IMR-90 (cell line): ENCODE data around the gene ARSB.

Experiments used
- MXI1 ChIP-seq: IDR thresholded peaks from 2 replicates; pipeline ENCODE4 v1.6.1; 2012; ENCODE audit warnings: low read depth, mild to moderate bottlenecking, low read length, moderate library complexity, borderline replicate concordance
- POLR2A ChIP-seq: IDR thresholded peaks from 2 replicates; pipeline ENCODE4 v1.6.1; 2012; ENCODE audit warnings: mild to moderate bottlenecking, low read depth, low read length
- TF ChIP-seq, protein P1 (sequence below): conservative IDR thresholded peaks from 2 replicates; pipeline ENCODE4 v1.5.1; 2012; ENCODE audit warnings: mild to moderate bottlenecking, low read depth, low read length, improper control_type of control experiment

DNA sequence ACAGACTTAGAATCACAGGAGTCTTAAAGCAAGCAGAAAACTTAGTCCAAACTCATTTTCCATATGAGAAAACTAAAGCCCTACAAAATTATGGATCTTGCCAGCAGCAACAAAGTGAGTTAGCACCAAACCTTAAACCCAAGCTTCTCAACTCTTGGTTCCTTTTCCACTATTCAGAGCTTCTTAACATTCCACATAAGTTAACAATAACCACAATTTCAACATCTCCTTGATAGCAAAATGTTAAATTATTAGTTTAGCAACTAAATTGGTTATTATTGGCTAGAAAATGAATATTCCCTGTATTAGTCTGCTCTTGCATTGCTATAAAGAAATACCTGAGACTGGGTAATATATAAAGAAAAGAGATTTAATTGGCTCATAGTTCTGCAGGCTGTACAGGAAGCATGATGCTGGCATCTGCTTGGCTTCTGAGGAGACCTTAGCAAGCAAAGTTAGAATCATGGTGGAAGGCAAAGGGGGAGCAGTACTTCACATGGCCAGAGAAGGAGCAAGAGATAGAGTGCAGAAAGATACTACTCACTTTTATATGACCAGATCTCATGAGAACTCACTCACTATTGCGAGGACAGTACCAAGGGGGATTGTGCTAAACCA lies 26.2 kb upstream of the ARSB start:
- TF ChIP-seq, protein P1, sequence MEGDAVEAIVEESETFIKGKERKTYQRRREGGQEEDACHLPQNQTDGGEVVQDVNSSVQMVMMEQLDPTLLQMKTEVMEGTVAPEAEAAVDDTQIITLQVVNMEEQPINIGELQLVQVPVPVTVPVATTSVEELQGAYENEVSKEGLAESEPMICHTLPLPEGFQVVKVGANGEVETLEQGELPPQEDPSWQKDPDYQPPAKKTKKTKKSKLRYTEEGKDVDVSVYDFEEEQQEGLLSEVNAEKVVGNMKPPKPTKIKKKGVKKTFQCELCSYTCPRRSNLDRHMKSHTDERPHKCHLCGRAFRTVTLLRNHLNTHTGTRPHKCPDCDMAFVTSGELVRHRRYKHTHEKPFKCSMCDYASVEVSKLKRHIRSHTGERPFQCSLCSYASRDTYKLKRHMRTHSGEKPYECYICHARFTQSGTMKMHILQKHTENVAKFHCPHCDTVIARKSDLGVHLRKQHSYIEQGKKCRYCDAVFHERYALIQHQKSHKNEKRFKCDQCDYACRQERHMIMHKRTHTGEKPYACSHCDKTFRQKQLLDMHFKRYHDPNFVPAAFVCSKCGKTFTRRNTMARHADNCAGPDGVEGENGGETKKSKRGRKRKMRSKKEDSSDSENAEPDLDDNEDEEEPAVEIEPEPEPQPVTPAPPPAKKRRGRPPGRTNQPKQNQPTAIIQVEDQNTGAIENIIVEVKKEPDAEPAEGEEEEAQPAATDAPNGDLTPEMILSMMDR: peak; percentile 30
- TF ChIP-seq POLR2A (no peak), MXI1 (no peak)
